SK-N-SH treated with all-trans-retinoic acid at 6 μM for 48 hours (cell line): ENCODE results near the gene LGALS1.

Source experiments
- ATAC-seq: fragments of 200-7000 bp; cut with Tn5 transposase; 3 replicates; pipeline ENCODE4 v1.9.1; 2020; ENCODE audit warnings: mild to moderate bottlenecking, moderate library complexity
- BACH2 ChIP-seq: fragments of 250-450 bp; sonication (Bioruptor Pico); IDR thresholded peaks from 2 replicates; pipeline ENCODE4 v1.9.0; 2021; ENCODE audit warnings: mild to moderate bottlenecking, borderline replicate concordance
- CSDC2 ChIP-seq: fragments of 250-450 bp; sonication (Bioruptor Pico); IDR thresholded peaks from 2 replicates; pipeline ENCODE4 v1.5.0; 2020; ENCODE audit warnings: mild to moderate bottlenecking, moderate library complexity
- ESRRG ChIP-seq: fragments of 250-450 bp; sonication (Bioruptor Pico); IDR thresholded peaks from 2 replicates; pipeline ENCODE4 v1.6.1; 2021; ENCODE audit warnings: mild to moderate bottlenecking
- GLIS3 ChIP-seq: fragments of 250-450 bp; sonication (Bioruptor Pico); IDR thresholded peaks from 2 replicates; pipeline ENCODE4 v1.5.0; 2020; ENCODE audit warnings: mild to moderate bottlenecking, moderate library complexity
- ISL1 ChIP-seq: fragments of 250-450 bp; sonication (Bioruptor Pico); IDR thresholded peaks from 2 replicates; pipeline ENCODE4 v2.1.2; 2022; ENCODE audit warnings: mild to moderate bottlenecking, moderate library complexity
- OSR1 ChIP-seq: fragments of 250-450 bp; sonication (Bioruptor Pico); IDR thresholded peaks from 2 replicates; pipeline ENCODE4 v1.8.0; 2022; ENCODE audit warnings: moderate library complexity, mild to moderate bottlenecking, inconsistent platforms
- PPARA ChIP-seq: fragments of 250-450 bp; sonication (Bioruptor Pico); IDR thresholded peaks from 2 replicates; pipeline ENCODE4 v1.5.0; 2020; ENCODE audit warnings: mild to moderate bottlenecking, borderline replicate concordance
- RARB ChIP-seq: fragments of 250-450 bp; sonication (Bioruptor Pico); IDR thresholded peaks from 2 replicates; pipeline ENCODE4 v1.8.0; 2021; ENCODE audit warnings: mild to moderate bottlenecking, moderate library complexity
- SNAI2 ChIP-seq: fragments of 250-450 bp; sonication (Bioruptor Pico); IDR thresholded peaks from 2 replicates; pipeline ENCODE4 v1.5.0; 2020; ENCODE audit warnings: mild to moderate bottlenecking, moderate library complexity
- TOX ChIP-seq: fragments of 250-450 bp; sonication (Bioruptor Pico); IDR thresholded peaks from 2 replicates; pipeline ENCODE4 v1.8.0; 2021; ENCODE audit warnings: mild to moderate bottlenecking, moderate library complexity, borderline replicate concordance
- ZC3H10 ChIP-seq: fragments of 250-450 bp; sonication (Bioruptor Pico); IDR thresholded peaks from 2 replicates; pipeline ENCODE4 v1.5.1; 2021; ENCODE audit warnings: mild to moderate bottlenecking, moderate library complexity
- ZFP3 ChIP-seq: fragments of 250-450 bp; sonication (Bioruptor Pico); IDR thresholded peaks from 2 replicates; pipeline ENCODE4 v1.5.0; 2020; ENCODE audit warnings: mild to moderate bottlenecking, moderate library complexity
- ZFP30 ChIP-seq: fragments of 450-650 bp; formaldehyde crosslinking; IDR thresholded peaks from 2 replicates; pipeline ENCODE4 v1.5.0; 2022; ENCODE audit warnings: mild to moderate bottlenecking, moderate library complexity
- ZNF565 ChIP-seq: fragments of 450-650 bp; formaldehyde crosslinking; conservative IDR thresholded peaks from 2 replicates; pipeline ENCODE4 v1.5.0; 2020; ENCODE audit warnings: low read depth, mild to moderate bottlenecking, moderate library complexity
- ZNF70 ChIP-seq: fragments of 450-650 bp; formaldehyde crosslinking; IDR thresholded peaks from 2 replicates; pipeline ENCODE4 v1.5.0; 2020; ENCODE audit warnings: mild to moderate bottlenecking, moderate library complexity
- ZNF8 ChIP-seq: fragments of 450-650 bp; formaldehyde crosslinking; IDR thresholded peaks from 2 replicates; pipeline ENCODE4 v1.5.0; 2020; ENCODE audit warnings: mild to moderate bottlenecking, moderate library complexity
- TF ChIP-seq, protein P1 (sequence below): fragments of 250-450 bp; sonication (Bioruptor Pico); IDR thresholded peaks from 2 replicates; pipeline ENCODE4 v1.5.0; 2020; ENCODE audit warnings: mild to moderate bottlenecking, moderate library complexity
- TF ChIP-seq, protein P2 (sequence below): fragments of 250-450 bp; sonication (Bioruptor Pico); IDR thresholded peaks from 2 replicates; pipeline ENCODE4 v1.5.1; 2020; ENCODE audit warnings: low read depth, mild to moderate bottlenecking, moderate library complexity
- TF ChIP-seq, protein P3 (sequence below): fragments of 250-450 bp; sonication (Bioruptor Pico); IDR thresholded peaks from 2 replicates; pipeline ENCODE4 v1.5.1; 2021; ENCODE audit warnings: mild to moderate bottlenecking, moderate library complexity
- TF ChIP-seq, protein P4 (sequence below): fragments of 250-450 bp; sonication (Bioruptor Pico); IDR thresholded peaks from 2 replicates; pipeline ENCODE4 v1.8.0; 2020; ENCODE audit warnings: mild to moderate bottlenecking, moderate library complexity, borderline replicate concordance
- TF ChIP-seq, protein P5 (sequence below): fragments of 250-450 bp; sonication (Bioruptor Pico); IDR thresholded peaks from 2 replicates; pipeline ENCODE4 v1.8.0; 2021; ENCODE audit warnings: low read depth, mild to moderate bottlenecking, moderate library complexity, borderline replicate concordance

The LGALS1 gene

DNA sequence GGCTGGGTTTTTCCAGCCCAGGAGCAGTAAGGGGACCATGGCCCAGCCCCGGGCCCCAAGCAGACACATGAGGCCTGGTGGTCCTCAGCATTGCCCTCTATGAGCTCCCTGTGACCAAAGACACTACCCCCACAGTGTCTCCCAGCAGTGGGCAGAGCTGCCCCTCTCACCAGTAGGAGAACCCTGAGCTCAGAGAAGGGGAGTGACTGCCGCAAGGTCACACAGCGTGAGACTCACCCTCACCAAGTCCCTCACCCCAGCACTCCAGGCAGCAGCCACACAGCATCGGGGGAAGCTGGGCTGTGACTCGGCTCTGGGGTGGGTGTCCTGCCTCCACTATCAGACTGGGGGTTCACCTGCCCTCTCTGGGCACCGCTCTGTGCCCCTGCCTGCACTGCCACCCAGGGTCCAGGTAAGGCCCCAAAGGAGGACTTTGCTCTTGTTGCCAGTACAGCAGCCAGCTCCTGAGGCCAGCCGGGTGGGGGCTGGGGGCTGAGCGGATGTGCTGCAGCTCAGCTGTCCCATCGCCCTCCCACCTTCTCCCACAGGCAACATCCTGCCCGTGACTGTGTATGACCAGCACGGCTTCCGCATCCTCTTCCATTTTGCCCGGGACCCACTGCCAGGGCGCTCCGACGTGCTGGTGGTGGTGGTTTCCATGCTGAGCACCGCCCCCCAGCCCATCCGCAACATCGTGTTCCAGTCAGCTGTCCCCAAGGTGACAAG lies 43.8 kb upstream of the LGALS1 start (continued):
- TF ChIP-seq, protein P1, sequence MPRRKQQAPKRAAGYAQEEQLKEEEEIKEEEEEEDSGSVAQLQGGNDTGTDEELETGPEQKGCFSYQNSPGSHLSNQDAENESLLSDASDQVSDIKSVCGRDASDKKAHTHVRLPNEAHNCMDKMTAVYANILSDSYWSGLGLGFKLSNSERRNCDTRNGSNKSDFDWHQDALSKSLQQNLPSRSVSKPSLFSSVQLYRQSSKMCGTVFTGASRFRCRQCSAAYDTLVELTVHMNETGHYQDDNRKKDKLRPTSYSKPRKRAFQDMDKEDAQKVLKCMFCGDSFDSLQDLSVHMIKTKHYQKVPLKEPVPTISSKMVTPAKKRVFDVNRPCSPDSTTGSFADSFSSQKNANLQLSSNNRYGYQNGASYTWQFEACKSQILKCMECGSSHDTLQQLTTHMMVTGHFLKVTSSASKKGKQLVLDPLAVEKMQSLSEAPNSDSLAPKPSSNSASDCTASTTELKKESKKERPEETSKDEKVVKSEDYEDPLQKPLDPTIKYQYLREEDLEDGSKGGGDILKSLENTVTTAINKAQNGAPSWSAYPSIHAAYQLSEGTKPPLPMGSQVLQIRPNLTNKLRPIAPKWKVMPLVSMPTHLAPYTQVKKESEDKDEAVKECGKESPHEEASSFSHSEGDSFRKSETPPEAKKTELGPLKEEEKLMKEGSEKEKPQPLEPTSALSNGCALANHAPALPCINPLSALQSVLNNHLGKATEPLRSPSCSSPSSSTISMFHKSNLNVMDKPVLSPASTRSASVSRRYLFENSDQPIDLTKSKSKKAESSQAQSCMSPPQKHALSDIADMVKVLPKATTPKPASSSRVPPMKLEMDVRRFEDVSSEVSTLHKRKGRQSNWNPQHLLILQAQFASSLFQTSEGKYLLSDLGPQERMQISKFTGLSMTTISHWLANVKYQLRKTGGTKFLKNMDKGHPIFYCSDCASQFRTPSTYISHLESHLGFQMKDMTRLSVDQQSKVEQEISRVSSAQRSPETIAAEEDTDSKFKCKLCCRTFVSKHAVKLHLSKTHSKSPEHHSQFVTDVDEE, result no peak
- TF ChIP-seq ZC3H10 (CRISPR knock-in tag) (no peak), BACH2 (CRISPR knock-in tag) (no peak), ISL1 (CRISPR knock-in tag) (no peak), CSDC2 (CRISPR knock-in tag) (no peak), GLIS3 (no peak)

DNA sequence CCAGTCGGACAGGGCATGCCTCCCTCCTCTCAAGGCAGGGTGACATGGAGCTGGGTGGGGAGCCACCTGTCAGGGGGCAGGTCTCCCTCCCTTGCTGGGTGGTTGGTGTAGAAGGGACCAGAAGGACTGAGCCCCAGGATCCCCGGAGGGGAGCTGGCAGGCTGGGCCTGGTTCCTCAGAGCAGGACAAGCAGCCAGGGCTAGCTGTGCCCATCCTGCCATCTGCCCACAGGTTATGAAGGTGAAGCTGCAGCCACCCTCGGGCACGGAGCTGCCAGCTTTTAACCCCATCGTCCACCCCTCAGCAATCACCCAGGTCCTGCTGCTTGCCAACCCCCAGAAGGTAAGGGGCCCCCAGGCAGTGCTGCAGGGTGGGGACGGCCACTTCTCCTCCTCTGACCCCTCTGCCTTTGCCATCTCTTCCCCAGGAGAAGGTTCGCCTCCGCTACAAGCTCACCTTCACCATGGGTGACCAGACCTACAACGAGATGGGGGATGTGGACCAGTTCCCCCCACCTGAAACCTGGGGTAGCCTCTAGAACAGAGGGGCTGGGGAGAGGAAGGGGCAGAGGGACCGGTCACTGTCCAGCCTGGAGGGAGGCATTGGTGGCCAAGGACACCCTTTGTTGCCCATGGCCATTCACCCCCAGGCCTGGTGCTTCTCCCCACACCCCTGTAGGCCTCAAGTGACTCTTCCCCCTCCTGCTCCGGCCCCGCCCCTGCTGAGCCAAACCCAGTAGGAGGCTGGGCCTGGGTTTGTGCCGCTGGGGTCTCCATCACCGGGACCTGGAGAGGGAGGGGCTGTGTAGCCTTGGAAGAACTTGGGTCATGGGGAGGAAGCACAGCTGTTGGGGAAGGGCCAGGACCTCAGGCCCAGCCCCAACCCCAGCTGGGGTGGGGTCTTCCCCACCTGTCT lies 43.0 kb upstream of the LGALS1 start:
- no peak for ATAC-seq
- no peak for TF ChIP-seq ZFP3 (CRISPR knock-in tag)
- TF ChIP-seq, protein P1, result no peak
- TF ChIP-seq CSDC2 (CRISPR knock-in tag), result no peak
- TF ChIP-seq, protein P2, sequence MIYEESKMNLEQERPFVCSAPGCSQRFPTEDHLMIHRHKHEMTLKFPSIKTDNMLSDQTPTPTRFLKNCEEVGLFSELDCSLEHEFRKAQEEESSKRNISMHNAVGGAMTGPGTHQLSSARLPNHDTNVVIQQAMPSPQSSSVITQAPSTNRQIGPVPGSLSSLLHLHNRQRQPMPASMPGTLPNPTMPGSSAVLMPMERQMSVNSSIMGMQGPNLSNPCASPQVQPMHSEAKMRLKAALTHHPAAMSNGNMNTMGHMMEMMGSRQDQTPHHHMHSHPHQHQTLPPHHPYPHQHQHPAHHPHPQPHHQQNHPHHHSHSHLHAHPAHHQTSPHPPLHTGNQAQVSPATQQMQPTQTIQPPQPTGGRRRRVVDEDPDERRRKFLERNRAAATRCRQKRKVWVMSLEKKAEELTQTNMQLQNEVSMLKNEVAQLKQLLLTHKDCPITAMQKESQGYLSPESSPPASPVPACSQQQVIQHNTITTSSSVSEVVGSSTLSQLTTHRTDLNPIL (CRISPR knock-in tag), result no peak
- TF ChIP-seq ZNF70 (CRISPR knock-in tag), result no peak
- TF ChIP-seq ESRRG (CRISPR knock-in tag), result no peak
- TF ChIP-seq, protein P3, sequence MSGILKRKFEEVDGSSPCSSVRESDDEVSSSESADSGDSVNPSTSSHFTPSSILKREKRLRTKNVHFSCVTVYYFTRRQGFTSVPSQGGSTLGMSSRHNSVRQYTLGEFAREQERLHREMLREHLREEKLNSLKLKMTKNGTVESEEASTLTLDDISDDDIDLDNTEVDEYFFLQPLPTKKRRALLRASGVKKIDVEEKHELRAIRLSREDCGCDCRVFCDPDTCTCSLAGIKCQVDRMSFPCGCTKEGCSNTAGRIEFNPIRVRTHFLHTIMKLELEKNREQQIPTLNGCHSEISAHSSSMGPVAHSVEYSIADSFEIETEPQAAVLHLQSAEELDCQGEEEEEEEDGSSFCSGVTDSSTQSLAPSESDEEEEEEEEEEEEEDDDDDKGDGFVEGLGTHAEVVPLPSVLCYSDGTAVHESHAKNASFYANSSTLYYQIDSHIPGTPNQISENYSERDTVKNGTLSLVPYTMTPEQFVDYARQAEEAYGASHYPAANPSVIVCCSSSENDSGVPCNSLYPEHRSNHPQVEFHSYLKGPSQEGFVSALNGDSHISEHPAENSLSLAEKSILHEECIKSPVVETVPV, result no peak
- no peak for TF ChIP-seq TOX (CRISPR knock-in tag)
- TF ChIP-seq ZNF565 (CRISPR knock-in tag), result no peak
- TF ChIP-seq ZFP30 (CRISPR knock-in tag), result no peak
- TF ChIP-seq PPARA (CRISPR knock-in tag), result no peak
- no peak for TF ChIP-seq BACH2 (CRISPR knock-in tag)

DNA sequence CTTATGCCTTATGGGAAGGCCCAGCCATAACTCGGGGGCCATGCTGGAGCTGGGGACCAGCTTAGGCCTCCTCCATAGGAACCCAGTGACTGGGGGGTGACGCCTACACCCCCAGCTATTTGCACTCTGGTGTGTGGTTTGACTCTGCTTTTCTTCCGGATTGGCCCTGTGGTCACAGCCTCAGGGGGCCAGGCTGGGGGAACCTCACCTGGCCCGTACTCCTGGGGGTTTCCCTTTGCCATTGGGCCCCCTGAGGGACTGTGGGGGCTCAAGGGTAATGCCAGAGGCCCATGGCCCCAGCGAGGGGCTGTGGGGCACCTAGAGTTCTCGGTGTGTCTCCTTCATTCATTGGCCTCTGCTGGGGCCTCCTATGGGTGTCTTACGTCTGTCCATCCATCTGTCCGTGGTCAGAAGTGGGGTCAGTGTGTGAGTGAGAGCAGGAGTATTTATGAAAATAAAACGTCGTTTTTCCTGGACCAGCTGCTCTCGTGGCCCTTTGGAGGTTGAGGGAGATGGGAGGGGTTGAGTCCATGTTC lies 42.3 kb upstream of the LGALS1 start:
- no peak for ATAC-seq
- no peak for TF ChIP-seq ZNF8 (CRISPR knock-in tag)
- TF ChIP-seq, protein P4, sequence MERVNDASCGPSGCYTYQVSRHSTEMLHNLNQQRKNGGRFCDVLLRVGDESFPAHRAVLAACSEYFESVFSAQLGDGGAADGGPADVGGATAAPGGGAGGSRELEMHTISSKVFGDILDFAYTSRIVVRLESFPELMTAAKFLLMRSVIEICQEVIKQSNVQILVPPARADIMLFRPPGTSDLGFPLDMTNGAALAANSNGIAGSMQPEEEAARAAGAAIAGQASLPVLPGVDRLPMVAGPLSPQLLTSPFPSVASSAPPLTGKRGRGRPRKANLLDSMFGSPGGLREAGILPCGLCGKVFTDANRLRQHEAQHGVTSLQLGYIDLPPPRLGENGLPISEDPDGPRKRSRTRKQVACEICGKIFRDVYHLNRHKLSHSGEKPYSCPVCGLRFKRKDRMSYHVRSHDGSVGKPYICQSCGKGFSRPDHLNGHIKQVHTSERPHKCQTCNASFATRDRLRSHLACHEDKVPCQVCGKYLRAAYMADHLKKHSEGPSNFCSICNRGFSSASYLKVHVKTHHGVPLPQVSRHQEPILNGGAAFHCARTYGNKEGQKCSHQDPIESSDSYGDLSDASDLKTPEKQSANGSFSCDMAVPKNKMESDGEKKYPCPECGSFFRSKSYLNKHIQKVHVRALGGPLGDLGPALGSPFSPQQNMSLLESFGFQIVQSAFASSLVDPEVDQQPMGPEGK (CRISPR knock-in tag), result no peak
- TF ChIP-seq ZFP30 (CRISPR knock-in tag), result no peak
- TF ChIP-seq RARB (CRISPR knock-in tag), result no peak
- TF ChIP-seq ISL1 (CRISPR knock-in tag), result no peak
- TF ChIP-seq SNAI2, result no peak
- TF ChIP-seq ZFP3 (CRISPR knock-in tag), result no peak
- TF ChIP-seq, protein P5, sequence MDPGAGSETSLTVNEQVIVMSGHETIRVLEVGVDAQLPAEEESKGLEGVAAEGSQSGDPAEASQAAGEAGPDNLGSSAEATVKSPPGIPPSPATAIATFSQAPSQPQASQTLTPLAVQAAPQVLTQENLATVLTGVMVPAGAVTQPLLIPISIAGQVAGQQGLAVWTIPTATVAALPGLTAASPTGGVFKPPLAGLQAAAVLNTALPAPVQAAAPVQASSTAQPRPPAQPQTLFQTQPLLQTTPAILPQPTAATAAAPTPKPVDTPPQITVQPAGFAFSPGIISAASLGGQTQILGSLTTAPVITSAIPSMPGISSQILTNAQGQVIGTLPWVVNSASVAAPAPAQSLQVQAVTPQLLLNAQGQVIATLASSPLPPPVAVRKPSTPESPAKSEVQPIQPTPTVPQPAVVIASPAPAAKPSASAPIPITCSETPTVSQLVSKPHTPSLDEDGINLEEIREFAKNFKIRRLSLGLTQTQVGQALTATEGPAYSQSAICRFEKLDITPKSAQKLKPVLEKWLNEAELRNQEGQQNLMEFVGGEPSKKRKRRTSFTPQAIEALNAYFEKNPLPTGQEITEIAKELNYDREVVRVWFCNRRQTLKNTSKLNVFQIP (CRISPR knock-in tag), result no peak
- TF ChIP-seq OSR1, result no peak
- no peak for TF ChIP-seq ESRRG (CRISPR knock-in tag)
